Cerebellar cortex (tissue), 1 donor: ENCODE measurements around the gene NCLN.
"Not testable (repeated sequence)": the region's sequence is repeated elsewhere in the genome, so short reads cannot be mapped to it uniquely, and the experiment has no call there.

Source experiments
- DNase-seq: peaks from one replicate; pipeline ENCODE4 v3.0.0-alpha.2; 2015; ENCODE audit warnings: low spot score

The NCLN gene

DNA sequence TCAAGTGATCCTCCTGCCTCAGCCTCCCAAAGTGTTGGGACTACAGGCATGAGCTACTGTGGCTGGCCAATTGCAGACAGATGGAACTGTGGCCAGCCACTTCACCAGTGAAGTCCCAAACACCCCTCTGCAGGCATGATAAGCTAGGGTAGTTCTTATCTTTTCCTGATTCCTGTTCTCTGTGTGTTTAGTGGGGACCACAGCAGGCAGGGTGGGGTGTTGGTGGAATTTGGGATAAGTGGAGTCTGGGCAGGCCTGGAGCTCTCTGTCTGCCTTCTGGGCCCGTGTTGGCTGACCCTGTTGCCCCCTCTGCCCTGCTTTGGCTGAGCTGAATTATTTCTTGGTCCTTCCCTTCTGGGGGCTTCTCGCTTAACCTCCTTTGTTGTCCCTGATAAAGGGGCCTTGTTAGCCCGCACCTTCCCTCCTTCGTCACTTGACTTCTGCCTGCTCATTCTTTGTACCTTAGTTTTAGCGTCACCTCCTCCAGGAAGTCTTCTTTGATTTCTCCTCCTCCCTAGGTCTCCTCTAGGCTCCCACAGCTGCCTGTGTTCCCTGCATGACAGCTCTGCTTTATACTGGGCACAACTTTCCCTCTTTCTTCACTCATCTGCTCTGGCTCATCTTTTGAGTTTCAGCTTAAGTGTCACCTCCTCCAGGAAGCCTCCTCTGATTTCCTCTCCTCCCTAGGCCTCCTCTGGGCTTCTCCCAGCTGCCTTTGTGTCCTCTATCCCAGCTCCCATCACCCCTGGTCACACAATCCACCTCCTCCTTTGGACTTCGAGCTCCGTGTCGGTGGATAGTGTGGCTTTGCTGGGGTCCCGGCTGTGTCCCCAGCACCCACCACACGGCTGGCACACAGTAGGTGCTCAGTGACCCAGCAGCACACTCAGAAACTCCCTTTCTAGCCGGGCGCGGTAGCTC is 1.7 kb upstream of the NCLN start:
- DNase-seq, result no peak

DNA sequence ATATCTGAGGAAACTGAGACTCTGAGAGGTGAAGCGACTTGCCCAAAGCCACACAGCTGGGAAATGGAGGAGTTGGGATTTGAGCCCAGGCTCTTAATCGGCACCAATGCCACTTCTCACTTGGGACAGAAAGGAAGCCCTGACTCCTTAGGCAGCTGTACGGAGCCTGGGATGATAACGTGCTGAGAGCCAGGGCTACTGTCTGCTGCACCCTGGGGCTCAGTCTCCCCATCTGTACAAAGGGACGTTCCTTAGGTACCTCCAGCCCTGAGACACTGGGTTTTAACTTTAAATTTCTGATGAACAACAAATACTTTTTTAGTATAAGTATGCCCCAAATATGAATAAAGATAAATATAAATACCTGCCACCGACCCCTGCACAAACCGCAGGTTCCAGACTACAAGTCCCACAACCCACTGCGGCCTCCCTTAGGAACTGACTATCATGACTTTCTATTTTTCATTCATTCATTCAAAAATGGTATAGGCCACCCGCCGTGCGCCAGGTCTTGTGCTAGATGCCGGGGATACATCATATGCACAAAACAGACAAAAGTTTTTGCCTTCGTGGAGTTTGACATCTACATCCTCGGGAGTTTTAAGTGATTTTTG is 776 bp upstream of the NCLN start:
- no peak for DNase-seq

DNA sequence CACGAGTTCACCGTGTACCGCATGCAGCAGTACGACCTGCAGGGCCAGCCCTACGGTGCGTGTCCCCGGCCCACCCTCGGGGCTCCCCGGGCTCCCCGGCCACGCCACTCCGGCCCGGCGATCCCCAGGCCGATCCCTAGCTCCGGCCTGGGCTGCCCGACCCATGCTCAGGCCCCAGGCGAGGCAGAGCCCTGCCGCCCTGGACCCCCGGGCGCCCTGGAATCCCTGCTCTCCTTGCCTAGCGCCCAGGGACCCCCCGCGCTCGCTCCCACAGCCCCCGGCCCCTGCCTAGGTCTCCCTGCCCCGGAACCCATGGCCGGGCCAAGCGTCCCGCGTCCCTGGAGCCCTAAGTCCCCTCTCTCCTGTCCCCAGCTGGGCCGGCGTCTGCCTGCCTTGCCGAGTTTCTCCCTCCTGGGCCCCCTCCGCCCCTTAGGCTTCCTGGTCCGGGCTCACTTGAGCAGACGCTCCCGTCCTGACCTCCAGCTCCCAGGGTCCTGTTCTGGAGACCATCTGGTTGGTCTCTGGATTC is 494 bp downstream of the NCLN start:
- DNase-seq, result no peak

- no peak for DNase-seq
Observed at GRCh38 chr19:3186891-3187661, 1.3 kb downstream of the NCLN start.

DNA sequence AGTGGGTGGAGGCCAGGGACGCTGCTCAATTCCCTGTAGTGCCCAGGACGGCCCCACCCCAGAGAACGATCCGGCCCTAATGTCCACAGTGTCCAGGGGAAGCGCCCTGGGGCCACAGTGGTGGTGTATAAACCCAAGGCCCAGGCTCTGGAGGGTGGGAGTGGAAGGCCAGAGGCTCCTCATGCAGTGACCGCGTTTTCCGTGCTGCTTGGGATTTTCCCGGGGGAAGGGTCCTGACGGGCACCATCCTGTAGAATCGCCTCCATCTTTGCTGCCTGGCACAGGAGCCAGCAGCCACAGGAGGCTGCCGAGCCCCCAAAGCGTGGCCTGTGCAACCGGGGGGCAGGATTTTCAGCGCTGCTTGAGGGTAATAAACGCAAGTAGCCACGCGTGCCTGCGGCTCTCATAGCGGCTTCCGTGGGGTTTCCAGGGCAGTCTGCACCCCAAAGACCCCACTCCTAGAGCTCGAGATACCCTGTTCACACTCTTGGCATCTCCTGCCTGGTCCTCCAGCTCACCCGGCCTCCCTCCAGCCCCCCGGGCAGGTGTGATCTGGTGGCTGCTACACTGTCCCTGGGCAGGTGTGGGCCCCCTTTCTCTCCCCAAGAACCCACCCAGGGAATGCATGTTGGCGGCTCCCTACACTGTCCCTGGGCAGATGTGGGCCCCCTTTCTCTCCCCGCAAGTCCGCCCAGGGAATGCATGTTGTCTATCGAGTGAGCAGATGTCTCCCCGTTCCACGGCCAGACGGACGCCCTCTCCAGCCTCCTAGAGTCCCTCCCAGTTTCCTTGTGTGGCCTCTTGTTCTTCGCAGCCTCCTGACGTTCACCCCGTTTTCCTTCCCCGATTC is 2.2 kb downstream of the NCLN start:
- no peak for DNase-seq

GRCh38 chr19:3188627-3189596 is 3.2 kb downstream of the NCLN start:
- DNase-seq, result no peak

GRCh38 chr19:3189702-3190469 is 4.2 kb downstream of the NCLN start:
- DNase-seq, result no peak

GRCh38 chr19:3190470-3190770 is 4.7 kb downstream of the NCLN start:
- DNase-seq, result no peak

DNA sequence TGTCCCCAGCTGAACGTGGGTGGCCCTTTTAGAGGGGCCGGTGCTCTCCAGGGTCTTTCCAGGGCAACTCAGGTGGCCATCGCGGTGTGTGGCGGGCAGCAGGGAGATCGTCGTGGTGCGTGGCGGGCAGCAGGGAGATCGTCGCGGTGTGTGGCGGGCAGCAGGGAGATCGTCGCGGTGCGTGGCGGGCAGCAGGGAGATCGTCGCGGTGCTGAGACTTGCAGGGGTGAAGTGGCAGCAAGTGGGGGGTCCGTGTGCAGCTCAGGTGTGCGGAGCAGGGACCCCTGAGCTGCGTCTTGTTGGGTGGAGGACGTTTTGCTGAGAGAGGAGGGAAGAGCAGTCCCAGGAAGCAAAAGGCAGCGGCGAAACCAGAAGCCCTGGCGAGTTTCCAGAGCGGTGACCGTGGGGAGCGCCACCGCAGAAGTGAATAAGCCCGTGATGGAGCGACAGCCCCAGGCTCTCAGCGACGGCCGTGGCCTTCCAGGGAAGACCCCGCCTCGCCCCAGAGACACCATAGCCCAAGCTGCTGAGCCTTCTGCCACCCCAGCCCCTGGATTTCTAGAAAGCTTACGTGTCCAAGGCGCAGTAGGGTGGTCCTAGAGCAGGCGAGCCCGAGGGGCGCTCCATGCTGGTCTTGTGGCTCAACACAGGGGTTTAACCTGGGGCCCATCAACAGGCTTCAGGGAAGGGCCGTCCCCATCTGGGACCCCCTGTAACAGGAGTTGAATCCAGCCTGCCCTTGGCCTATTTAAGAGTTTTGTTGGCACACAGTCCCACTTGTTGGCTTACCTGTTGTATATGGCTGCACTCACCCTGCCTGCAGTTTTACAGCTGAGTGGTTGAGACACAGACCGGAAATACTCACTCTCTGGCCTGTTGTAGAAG is 5.4 kb downstream of the NCLN start:
- no peak for DNase-seq

- not testable (repeated sequence) for DNase-seq
Observed at GRCh38 chr19:3191806-3192104, 6.0 kb downstream of the NCLN start.

DNA sequence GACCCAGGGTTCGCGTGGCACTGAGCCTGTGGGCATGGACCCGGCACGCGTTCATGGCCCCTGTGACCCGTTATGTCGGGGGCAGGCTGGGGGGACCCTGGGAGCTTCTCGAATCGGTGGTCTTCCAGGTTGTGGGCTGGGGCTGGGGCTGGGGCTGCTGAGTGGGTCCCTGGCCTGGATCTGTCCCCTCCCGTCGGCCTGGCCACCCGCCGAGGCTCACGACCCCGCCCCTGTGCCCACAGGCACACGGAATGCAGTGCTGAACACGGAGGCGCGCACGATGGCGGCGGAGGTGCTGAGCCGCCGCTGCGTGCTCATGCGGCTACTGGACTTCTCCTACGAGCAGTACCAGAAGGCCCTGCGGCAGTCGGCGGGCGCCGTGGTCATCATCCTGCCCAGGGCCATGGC is 6.5 kb downstream of the NCLN start:
- no peak for DNase-seq

GRCh38 chr19:3192684-3193083 is 7.0 kb downstream of the NCLN start:
- DNase-seq, result no peak

DNA sequence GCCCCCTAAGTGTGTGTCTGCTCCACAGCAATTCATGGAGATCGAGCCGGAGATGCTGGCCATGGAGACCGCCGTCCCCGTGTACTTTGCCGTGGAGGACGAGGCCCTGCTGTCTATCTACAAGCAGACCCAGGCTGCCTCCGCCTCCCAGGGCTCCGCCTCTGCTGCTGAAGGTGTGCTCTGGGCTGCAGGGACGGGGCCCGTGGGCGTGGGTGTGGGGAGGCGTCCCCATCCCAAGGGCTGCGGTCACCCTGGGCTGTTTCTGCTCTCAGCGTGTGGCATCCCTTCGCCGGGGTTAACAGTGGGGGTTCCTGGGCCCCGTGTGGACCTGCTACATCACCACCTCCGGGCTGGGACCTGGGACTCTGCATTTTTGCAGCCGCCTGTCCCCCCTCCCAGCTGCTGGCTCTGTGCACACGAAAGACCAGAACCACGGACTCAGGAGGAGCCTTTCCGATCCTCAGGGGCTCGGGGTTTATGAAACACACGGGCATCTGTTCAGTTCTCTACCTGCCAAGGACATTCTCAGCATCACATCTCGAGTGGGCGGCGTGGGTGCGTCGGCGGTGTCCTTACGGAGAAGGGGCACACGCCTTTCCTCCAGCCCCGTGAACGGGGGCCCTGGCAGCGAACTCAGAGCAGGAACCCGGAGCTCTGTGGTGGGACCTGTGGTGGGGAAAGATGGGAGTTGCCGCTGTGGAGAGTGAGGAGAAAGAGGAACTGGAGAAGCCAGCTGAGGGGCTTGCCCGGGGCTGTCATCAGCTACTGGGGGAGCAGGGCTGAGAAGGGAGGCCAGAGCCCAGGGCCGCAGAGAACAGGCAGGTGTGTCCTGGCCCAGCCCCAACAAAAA is 7.8 kb downstream of the NCLN start:
- no peak for DNase-seq

DNA sequence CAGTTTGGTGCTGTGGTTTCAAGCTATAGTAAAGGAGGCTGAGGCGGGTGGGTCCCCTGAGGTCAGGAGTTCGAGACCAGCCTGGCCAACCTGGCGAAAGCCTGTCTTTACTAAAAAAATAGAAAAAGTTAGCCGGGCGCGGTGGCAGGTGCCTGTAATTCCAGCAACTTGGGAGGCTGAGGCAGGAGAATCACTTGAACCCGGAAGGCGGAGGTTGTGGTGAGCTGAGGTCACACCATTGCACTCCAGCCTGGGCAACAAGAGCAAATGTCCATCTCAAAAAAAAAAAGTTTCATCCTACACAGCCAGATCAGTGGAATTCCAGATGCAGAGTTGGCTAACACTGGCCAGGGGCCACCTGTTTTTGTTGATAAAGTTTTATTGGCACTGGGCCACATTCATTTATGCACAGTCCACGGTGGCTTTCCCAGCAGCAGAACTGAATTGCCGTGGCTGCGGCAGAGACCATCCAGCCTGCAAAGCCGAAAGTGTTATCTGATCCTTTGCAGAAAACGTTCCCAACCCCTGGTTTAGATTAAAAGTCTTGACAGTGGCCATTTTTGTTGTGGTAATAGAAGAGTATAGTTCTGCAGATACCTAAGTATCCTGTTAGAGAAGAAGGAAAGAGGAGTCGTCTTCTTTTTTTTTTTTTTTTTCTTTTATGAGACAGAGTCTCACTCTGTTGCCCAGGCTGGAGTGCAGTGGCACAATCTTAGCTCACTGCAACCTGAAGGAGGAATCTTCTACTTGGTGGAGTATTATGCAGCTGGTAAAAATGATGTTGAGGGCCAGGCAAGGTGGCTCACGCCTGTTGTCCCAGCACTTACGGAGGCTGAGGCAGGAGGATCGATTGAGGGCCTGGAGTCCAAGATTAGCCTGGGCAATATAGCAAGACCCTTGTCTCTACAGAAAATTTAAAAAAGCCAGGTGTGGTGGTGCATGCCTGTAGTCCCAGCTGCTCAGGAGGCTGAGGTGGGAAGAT is 8.7 kb downstream of the NCLN start:
- no peak for DNase-seq

DNA sequence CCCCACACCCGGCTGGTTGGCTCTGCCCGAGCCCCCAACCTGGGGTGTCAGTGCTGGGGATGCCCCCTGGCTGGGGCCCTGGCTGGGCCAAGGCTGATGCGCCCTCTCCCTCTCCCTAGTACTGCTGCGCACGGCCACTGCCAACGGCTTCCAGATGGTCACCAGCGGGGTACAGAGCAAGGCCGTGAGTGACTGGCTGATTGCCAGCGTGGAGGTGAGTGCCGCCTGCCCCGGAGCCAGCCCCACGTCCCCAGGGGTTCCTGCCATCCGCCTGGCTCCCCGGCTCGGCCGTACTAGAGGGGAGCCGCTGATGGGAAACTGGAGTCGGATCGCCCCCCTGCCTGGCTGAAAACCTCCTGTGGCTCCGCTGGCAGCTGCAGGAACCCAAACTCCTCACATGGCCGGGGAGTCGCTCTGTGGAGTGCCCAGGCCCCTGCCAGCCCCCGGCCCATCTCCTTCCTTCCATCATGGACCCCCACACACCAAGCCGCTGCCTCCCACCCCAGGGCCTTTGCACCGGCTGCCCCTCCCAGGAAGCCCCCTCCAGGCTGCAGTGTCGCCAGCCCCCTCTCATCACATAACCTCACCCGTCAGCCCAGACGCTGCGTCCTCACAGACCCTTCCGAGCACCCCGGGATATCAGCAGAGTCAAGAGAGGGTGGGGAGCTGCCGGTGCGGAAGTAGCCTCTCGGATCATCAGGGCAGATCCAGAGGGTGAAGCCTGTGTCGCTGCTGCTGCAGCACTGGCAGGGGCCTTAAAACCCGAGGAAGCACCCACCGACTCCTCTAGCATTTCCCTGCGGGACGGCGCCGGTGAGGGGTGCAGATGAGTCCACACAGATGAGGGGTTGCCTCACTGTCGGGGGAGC is 10.6 kb downstream of the NCLN start:
- peak; percentile 77 for DNase-seq

- DNase-seq, result peak; percentile 14
Observed at GRCh38 chr19:3196933-3197205, 11.1 kb downstream of the NCLN start.
